ENCODE data around the gene TMEM213. TPM values are rescaled to one million over a fixed set of nuclear protein-coding genes. Genes with fewer than 3 reads are reported as not detected.

The TMEM213 gene, protein sequence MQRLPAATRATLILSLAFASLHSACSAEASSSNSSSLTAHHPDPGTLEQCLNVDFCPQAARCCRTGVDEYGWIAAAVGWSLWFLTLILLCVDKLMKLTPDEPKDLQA
- not detected for total RNA-seq
- long read RNA-seq, donor 1, result 0 reads
- long read RNA-seq, donor 2, result 0 reads

DNA sequence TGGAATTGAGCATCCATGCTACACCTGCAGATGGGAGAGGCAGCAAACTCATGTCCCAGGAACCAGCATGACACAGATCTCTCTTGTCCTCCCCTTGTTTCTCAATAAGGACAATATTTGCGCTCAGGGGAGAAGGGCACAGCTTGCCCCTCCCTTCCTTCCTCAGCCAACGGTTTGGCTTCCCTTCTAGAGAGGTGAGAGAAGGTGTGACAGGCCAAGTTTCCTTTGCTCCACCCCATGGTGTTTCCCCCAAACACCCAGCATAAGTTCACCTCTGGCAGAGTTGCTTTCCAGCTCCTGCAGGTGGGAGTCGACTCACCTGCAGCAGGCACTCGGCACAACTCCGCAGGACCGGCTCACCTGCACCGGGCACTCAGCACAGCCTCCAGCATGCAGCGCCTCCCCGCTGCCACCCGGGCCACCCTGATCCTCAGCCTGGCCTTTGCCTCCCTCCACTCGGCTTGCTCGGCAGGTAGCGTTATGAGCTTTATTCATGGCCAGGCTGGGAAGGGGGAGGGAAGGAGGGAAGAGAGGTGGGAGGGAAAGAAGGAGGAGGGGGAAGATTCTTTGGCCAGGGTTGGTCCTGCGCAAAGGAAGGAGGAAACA is at the start of gene TMEM213, which contains the start of gene ATP6V0A4:
Gene TMEM213, plus strand, starts transcription at position 280 of the 606 bp plus-strand sequence. Its CDS starts 111 bp downstream, at position 391.
Gene ATP6V0A4, minus strand, starts transcription at position 482 of the 606 bp plus-strand sequence. CDS start 26,949 bp downstream, outside the sequence.
- intact Hi-C loops (cut with DNase I), result no loop called here
- no peak for DNase-seq (ENCODE audit: low spot score)

DNA sequence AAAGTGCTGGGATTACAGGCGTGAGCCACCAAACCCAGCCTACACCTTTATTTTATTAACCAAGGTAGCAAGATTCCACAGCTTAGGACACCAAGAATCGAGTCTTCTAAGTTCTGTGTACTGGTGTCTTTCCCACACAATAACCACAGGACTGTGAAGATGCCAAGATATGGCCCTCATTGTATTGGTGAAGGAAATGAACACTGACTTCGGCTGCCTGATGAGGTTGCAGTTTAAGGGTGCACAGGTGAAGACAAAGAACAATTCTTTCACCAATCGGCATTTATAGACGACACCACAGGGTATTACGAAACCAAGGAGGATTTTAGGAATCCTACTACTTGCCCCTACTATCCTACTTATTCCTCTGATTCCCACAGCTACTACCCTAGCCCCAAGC is 49.1 kb upstream of the TMEM213 start:
- no peak for DNase-seq (ENCODE audit: low spot score)
- intact Hi-C loops (cut with DNase I), result no loop called here

DNA sequence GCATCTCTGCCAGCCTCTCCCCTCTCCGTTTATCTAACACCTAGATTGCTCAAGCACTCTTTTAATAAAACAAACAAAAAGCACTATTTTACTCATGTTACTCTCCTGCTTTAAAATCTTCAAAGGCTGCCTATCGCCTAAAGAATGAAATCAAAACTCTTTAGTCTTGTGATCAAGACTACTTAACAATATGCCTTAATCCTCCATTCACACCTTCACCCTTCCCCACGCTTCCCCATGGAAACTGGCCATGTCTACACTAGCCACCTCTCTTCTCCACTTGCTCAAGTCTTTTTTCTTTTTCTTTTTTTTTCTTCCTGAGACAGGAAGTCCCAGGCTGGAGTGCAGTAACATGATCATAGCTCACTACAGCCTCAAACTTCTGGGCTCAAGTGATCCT is 47.8 kb upstream of the TMEM213 start:
- intact Hi-C loops (cut with DNase I), result no loop called here
- DNase-seq (ENCODE audit: low spot score), result no peak

DNA sequence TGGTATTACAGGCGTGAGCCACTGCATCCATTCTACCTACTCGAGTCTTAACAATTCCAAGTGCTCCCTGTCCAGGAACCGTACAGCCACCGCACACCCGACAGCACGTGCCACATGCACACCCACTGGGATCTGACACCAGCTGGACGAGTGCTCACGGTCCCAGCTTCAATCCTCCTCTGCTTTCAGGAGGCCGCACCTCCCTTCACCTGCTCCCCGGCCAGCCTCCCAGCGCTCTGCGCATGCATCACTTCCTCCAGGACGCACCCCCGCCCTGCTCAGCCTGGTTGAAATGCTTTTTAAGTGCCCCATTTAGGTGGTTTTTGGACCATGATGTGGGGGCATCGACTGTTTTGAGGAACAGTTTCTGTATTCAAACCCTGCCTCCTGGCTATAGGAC is 47.3 kb upstream of the TMEM213 start:
- intact Hi-C loops (cut with DNase I), result no loop called here
- no peak for DNase-seq (ENCODE audit: low spot score)

DNA sequence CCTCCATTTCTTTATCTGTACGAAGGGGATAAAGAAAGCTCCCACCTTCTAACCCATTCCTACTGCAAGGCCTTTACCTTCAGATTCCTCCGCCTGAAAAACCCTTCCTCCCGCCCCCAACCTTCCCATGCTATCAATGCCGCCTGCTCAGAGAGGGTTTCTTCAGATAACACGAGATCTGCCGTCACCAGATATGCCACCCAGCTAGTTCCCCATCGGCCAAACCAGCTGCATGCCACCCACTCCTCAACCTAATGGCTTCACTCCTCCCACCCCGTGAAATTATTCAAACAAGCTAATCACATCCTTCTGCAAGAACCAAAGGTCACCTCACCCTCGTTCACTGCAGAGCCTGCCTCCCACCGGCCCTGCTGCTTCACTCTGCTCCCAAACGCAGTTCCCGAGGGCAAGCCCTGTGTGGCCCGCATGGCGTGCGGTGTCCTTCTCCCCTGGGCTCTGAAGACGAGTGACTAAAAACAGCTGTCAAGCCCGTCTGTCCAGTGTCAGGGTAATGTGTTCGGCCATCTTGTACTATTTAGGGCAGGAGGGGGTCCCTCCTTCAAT is 46.8 kb upstream of the TMEM213 start:
- DNase-seq (ENCODE audit: low spot score), result no peak
- intact Hi-C loops (cut with DNase I), result no loop called here

DNA sequence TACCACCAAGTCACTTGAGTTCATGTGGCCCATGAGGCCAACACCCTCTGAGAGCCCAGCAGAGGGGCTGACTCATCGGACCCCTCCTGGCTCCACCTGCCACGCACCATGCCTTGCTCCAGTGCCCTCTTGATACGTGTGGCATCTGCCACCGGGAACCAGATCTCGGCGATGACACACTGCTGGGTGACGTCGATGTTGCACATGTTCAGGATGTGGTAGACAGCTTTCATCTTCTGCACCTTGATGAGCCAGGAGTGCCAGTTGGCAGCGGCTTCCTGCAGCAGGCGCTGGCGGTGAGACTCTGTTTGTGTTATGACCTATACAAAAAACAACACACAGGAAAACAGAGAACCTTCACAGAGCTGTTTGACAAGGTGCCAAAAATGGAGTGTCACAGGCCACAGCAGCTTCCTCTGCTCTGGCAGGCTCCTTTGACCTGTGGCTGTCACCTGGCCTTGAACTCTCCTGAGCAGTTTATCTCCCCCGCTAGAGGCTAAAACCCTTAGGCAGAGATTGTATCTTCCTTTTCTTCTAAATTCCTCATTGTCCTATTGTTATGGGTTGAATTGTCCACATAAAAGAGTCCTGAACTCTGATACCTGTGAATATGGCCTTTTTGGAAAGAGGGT is 45.2 kb upstream of the TMEM213 start:
- intact Hi-C loops (cut with DNase I), result no loop called here
- peak; percentile 83 for DNase-seq (ENCODE audit: low spot score)

DNA sequence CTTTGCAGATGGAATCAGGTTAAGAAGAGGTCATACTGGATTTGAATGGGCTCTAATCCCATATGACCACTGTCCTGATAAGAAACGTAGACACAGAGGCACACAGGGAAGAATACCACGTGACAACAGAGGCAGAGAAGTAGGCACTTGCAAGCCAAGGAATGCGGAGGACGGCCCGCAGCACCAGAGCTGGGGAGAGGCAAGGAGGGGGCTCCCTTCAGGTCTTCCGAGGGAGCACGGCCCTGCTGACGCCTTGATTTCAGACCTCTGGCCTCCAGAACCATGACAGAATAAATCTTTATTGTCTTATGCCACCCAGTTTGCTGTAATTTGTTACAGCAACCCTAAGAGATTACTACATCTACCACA is 44.7 kb upstream of the TMEM213 start:
- no peak for DNase-seq (ENCODE audit: low spot score)
- intact Hi-C loops (cut with DNase I), result no loop called here

DNA sequence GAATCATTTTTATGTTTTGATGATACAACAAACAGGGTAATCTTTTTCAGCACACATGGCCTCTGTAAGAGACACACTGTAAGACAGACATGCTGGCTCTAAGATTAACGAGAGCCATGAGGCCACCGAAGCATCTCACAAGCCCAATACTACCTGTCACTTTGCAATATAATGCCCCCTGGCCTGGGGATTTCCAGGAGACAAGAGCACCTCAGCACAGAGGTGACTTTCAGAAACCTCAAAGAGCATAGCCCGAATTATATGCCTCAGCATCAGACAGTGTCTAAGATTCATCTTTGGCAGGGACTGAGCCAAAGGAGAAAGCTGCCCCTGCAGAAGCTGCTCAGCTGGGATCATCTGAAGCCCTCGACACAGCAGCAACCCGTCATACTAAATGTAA is 44.2 kb upstream of the TMEM213 start:
- intact Hi-C loops (cut with DNase I), result no loop called here
- DNase-seq (ENCODE audit: low spot score), result peak; percentile 30

DNA sequence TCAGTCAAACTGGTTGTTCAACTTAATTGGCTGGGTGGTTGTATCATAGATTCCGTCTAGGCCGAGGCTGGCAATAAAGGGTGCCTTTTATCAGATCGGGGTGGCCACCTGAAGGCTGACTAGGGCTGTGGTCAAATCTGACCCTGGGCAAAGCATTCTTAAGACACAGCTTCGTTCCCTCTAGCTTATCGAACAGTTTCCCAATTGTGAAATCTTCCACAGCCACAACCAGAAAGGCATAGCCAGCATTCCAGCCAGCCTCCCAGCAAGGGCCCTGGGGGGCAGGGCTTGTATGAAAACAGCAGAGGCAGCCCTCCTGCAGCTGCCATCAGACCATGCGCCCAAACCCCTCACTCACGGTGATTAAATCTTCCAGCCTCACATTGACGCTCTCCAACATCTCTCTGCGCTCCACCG is 42.5 kb upstream of the TMEM213 start:
- intact Hi-C loops (cut with DNase I), result no loop called here

DNA sequence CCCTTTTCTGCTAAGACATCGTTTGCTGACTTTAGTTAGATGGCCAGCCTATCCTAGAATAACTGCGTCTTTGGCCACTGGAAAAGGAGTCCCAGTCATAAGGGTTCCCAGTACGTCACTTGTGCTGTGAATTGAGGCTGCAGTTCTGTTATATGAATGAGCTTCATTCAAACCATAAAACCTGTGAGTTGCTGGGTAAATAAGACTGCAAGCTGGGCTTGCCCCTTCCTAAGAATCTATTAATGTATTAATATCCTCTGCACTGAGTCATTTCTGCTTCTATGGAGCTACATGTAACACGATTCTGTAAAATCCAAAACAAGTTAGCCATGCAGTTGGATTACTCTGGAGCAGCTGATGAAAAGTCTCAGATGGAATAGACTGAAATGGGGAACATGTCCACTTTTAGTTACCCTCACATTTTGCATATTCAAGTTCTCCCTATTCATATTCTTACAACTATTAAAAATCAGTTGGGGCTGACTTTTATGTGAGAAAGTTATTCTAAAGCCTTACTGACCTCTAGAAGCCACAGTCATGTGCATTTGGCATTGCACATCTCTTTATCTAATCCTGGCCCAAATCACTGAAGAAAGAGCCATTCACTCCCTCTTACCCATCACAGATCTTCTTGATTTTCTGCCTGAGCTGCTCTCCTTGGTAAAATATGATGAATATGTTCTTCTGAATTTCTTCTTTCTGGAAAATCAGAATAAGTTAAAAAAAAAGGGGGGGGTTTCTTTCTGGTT is 41.8 kb upstream of the TMEM213 start:
- intact Hi-C loops (cut with DNase I), result no loop called here
- DNase-seq (ENCODE audit: low spot score), result no peak

More for the DNA sequence above, 42.5 kb upstream of the TMEM213 start:
- DNase-seq (ENCODE audit: low spot score), result peak; percentile 37

DNA sequence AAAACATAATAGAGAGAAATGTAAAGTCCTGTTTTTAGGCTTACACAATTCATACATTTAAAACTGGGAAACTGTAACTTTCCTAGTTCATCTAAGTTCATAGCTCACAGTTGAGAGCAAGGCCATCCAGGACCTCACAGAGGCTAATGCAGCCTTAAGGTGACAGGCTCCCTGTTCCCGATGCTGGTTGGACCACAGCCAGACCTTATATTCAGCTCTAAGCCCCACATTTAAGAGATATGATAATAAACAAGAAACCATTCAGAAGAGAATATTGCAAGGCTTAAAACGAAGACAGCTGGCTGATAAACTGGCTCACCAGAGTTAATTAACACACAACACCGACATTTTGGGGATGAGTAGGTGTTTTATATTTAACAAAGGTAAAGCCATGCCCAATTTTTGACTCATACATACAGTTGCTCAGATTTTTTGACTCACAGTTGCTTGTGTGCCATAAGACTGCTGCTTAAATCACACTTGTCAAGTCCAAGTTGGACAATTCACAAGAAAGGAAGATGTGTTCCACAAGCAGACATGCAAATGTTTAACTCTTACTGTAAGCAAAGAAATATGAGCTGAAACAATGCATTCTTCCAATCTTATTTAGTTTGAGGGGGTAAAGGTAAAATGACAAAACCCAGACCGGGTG is 41.1 kb upstream of the TMEM213 start:
- no peak for DNase-seq (ENCODE audit: low spot score)
- intact Hi-C loops (cut with DNase I), result no loop called here

DNA sequence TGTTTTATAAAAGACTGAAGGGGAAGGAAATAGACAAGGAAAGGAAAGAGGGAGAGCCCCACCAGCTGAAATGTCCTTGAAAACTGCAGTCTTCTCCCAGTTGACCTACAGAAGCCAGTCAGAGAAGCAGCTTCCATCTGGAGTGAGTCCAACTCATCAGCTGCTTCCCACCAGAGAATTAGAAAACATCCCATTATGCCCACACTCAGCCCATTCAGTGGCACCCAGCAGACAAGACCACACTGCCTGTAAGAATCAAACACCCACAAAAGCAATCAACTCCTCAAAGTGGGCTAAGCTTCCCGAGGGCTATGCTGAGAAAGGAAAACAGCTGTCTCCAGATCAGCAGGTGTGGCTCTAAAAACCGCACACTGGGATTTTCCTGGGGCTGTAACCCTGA is 29.6 kb upstream of the TMEM213 start:
- no peak for DNase-seq (ENCODE audit: low spot score)

DNA sequence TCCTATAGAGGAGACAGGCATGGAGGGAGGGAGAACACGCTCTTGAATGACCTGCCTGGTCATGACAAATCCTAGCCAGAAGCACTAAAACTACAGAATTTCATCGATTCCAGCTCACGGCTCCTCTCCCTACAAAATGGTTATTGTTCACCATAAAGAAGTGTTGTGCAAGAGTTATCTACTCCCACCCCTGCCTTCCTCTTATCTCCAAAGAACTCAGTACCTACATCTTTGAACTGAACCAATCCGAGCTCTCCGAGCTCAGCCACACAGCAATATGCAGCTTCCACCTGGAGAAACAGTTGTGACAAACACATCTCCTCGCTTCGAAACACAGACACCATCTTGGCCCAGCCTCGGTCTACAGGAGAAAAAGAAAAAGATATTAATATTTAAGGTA is 26.9 kb upstream of the TMEM213 start:
- intact Hi-C loops (cut with DNase I), result no loop called here
- no peak for DNase-seq (ENCODE audit: low spot score)

More for the DNA sequence above, 29.6 kb upstream of the TMEM213 start:
- intact Hi-C loops (cut with DNase I), result no loop called here

DNA sequence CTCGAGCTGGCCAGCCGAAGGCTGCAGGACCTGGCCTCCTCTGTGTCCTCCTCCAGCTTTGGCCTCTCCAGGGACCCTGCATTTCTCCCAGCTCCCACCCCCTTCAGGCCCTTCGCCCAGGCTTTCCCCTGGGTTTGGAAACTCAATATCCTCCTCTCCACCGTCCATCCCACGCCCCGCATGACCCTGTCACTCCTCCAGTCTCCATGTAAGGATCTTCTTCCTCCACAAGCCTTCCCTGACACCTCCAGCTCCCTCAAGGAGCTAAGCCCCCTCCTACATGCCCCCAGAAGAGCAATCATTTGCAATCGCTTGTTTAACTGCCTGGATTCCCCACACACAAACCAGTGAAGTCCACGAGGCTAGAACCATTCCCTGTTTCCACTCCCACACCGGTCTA is 24.6 kb upstream of the TMEM213 start:
- intact Hi-C loops (cut with DNase I), result no loop called here
- DNase-seq (ENCODE audit: low spot score), result no peak

DNA sequence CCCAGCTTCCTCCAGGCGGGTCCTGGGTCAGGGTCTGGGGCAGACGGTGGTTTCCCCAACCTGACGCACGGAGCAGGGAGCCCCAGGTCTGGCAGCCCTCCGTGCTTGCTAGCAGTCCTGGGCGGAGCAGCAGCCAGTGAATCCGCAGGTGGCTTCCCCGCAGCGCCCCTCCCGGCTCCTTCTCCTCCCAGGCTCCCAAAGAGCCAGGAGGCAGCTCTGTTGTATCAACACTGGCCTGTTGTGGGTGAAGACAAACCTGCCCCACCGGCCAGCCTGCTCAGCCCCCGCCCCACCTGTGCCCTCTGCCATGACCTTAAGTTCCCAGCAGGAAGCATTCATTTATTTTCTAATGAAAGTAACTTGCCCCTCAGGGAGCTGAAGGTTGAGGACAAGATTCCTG is 24.0 kb upstream of the TMEM213 start:
- DNase-seq (ENCODE audit: low spot score), result no peak
- intact Hi-C loops (cut with DNase I), result no loop called here

DNA sequence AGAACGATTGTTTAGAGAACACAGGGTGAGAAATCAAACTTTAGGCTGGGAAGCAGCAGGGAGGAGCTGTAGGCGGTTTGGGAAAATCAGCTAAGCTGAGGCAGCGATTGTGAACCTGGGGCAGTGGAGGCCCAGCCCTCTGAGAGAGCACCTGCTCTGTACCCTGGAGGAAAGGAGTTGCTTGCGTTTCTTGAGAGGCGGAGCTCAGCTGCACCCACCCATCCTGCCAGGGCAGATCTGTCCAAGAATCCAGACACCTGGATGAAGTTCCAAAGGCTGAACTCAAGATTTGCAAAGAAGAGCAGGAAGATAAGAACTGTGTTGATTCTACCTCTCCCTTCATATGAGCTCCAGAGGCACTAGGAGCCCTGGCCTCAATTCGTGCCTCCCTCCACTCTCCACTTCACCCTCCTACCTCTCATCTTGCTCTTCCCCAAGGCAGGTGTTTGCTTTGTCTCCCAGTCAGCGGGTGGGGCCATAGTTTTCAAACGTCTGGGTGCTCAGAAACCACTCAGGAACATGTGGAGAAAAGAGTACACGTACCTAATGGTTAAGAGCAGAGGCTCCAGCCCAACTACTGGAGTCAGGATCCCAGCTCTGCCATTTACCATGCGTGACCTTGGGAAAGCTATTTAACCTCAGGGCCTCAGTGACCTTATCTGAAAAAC is 21.5 kb upstream of the TMEM213 start:
- DNase-seq (ENCODE audit: low spot score), result no peak
- intact Hi-C loops (cut with DNase I), result no loop called here

DNA sequence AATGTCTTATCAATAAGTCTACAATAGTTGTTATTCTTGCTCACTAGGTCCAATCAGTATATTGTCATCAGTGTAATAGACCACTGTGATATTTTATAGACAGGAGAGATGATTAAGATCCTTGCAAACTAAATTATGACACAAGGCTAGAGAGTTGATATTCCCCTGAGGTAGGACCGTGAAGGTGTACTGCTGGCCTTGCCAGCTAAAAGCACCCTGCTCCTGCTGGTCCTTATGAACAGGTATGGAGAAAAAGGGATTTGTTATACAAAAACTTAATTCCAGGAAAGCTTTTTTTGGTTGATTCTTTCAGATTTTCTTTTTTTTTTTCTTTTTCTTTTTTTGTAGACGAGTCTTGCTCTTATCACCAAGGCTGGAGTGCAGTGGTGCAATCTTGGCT is 16.8 kb upstream of the TMEM213 start:
- DNase-seq (ENCODE audit: low spot score), result no peak
- intact Hi-C loops (cut with DNase I), result no loop called here

DNA sequence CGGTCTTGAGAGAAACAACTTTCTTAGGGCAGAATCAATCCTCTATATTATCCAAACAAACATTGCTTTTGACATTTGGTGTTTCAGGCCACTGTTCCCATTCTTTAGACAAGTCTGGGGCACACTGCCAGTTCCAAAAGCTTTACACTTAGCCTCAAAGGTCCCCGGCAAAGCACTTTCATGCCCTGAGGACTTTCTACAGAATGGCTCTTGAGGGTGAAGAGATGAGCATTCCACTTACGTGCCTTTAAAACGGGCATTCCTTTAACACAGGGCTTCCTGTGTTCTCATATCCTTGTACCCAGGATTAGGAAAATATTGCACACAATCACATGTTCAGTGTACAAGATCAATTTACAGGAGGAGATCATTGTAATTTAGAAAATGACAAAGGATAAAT is 13.1 kb upstream of the TMEM213 start:
- DNase-seq (ENCODE audit: low spot score), result no peak
- intact Hi-C loops (cut with DNase I), result no loop called here
